Measurements from ENCODE around the gene SLA2.
"Not testable (repeated sequence)": the region's sequence is repeated elsewhere in the genome, so short reads cannot be mapped to it uniquely, and the experiment has no call there.

GRCh38 chr20:36564078-36564725, 81.8 kb downstream of the SLA2 start:
- not testable (repeated sequence) for TF ChIP-seq CTCF (IDR thresholded peaks at IDR 0.05 in 8 of 11, conservative IDR thresholded peaks at IDR 0.05 in 3 of 11); POLR2A (IDR thresholded peaks at IDR 0.05); POLR2AphosphoS5 (IDR thresholded peaks at IDR 0.05)
